GM12878 (cell line): Measurements from ENCODE around the gene IFNE. TPM values are rescaled to one million over a fixed set of nuclear protein-coding genes. Genes with fewer than 3 reads are reported as not detected.

Experiments
- ATAC-seq: fragments of 200-7000 bp; cut with Tn5 transposase; 3 replicates; pipeline ENCODE4 v1.9.1; 2020; ENCODE audit warnings: mild to moderate bottlenecking, moderate library complexity
- BruUV-seq: library from RNA; stranded (reverse); fragments of 400-500 nt; replicated peaks from 2 replicates; lab custom pipeline; 2021; lab: Mats Ljungman, UMichigan
- CTCF ChIA-PET: fragments of 300-600 bp; sonication (Branson Sonifier 250); formaldehyde crosslinking; extraction: SDS; loops from one replicate; lab custom pipeline; 2021; ENCODE audit warnings: inconsistent platforms; lab: Yijun Ruan, JAX
- POLR2A ChIA-PET: fragments of 350-600 bp; formaldehyde crosslinking; extraction: SDS; loops from one replicate; lab custom pipeline; 2021; ENCODE audit warnings: inconsistent platforms; lab: Charles Lee
- RAD21 ChIA-PET: fragments of 300-600 bp; sonication (Branson Sonifier 250); formaldehyde crosslinking; loops from one replicate; lab custom pipeline; 2023; ENCODE audit warnings: antibody characterized with exemption; ENCODE audit not compliant: unreplicated experiment; lab: Charles Lee
- SMC1A ChIA-PET: fragments of 300-600 bp; sonication (Branson Sonifier 250); formaldehyde crosslinking; loops from one replicate; lab custom pipeline; 2023; ENCODE audit not compliant: unreplicated experiment, uncharacterized antibody; lab: Charles Lee
- DNase-seq: peaks from one replicate; pipeline ENCODE4 v3.0.0-alpha.2; 2011; ENCODE audit warnings: low read depth, low spot score
- FAIRE-seq: peaks from 3 replicates; lab custom pipeline; 2011; peaks lifted over from hg19 to GRCh38; lab: Jason Lieb, UNC
- H2AFZ ChIP-seq: 2 replicates; pipeline ENCODE4 v1.6.0; 2011; ENCODE audit warnings: low read depth, low read length, control low read depth; ENCODE audit not compliant: control insufficient read depth
- H3K27ac ChIP-seq: 2 replicates; pipeline ENCODE4 v1.5.1; 2011; ENCODE audit warnings: control low read depth; ENCODE audit not compliant: control insufficient read depth, insufficient read depth
- H3K27me3 ChIP-seq, 2 experiments: replicated peaks in 1 of 2; 2 replicates each; pipeline versions ENCODE4 v1.6.0 to v1.6.1; 2011; ENCODE audit warnings: low read length in 1 of 2; ENCODE audit not compliant: control insufficient read depth in 2 of 2, insufficient read depth in 2 of 2
- H3K36me3 ChIP-seq, 2 experiments: 2 replicates each; pipeline ENCODE4 v1.5.1; 2011; ENCODE audit warnings: low read length in 1 of 2; ENCODE audit not compliant: control insufficient read depth in 2 of 2, insufficient read depth in 2 of 2
- H3K4me1 ChIP-seq: 2 replicates; pipeline ENCODE4 v1.6.1; 2011; ENCODE audit warnings: mild to moderate bottlenecking, low read length, moderate library complexity, mixed read lengths; ENCODE audit not compliant: control insufficient read depth, insufficient read depth
- H3K4me2 ChIP-seq: 2 replicates; pipeline ENCODE4 v1.6.0; 2011; ENCODE audit warnings: control low read depth; ENCODE audit not compliant: control insufficient read depth, insufficient read depth
- H3K4me3 ChIP-seq: fragments of 200-600 bp; sonication (generic); 2 replicates; pipeline ENCODE4 v1.5.1; 2016
- H3K79me2 ChIP-seq: 2 replicates; pipeline ENCODE4 v1.6.0; 2011; ENCODE audit warnings: low read length; ENCODE audit not compliant: control insufficient read depth, insufficient read depth
- H3K9ac ChIP-seq: 2 replicates; pipeline ENCODE4 v1.8.0; 2011; ENCODE audit warnings: low read length, control low read depth, mixed read lengths; ENCODE audit not compliant: control insufficient read depth, insufficient read depth
- H3K9me3 ChIP-seq: replicated peaks from 3 replicates; pipeline ENCODE4 v1.5.1; 2011; ENCODE audit warnings: mild to moderate bottlenecking, low read length; ENCODE audit not compliant: control insufficient read depth, insufficient read depth
- H4K20me1 ChIP-seq: 2 replicates; pipeline ENCODE4 v1.6.0; 2011; ENCODE audit not compliant: control insufficient read depth, insufficient read depth
- ATF3 ChIP-seq: IDR thresholded peaks from 2 replicates; pipeline ENCODE4 v1.6.1; 2011; ENCODE audit warnings: low read depth, mild to moderate bottlenecking, low read length, moderate library complexity, borderline replicate concordance; ENCODE audit errors: extremely low read depth
- BACH1 ChIP-seq: fragments of 450-650 bp; IDR thresholded peaks from 2 replicates; pipeline ENCODE4 v1.6.1; 2017; ENCODE audit warnings: mild to moderate bottlenecking, borderline replicate concordance
- EGR1 ChIP-seq, 2 experiments: IDR thresholded peaks; 1 replicate in 1 of 2; 2 replicates in 1 of 2; pipeline ENCODE4 v1.6.1; 2011 to 2012; ENCODE audit warnings: low read depth in 2 of 2, low read length in 2 of 2, borderline replicate concordance in 1 of 2, mild to moderate bottlenecking in 1 of 2, moderate library complexity in 1 of 2
- GABPA ChIP-seq: IDR thresholded peaks from 2 replicates; pipeline ENCODE4 v1.6.1; 2014; ENCODE audit warnings: antibody characterized with exemption, low read depth, mild to moderate bottlenecking, inconsistent platforms
- POLR2AphosphoS5 ChIP-seq: IDR thresholded peaks from 2 replicates; pipeline ENCODE4 v1.6.1; 2011; ENCODE audit warnings: mild to moderate bottlenecking, low read length, inconsistent platforms
- SMAD5 ChIP-seq: IDR thresholded peaks from 2 replicates; pipeline ENCODE4 v1.6.1; 2016; ENCODE audit warnings: antibody characterized with exemption, low read depth
- SREBF2 ChIP-seq: IDR thresholded peaks from 2 replicates; pipeline ENCODE4 v1.6.1; 2012; ENCODE audit warnings: mild to moderate bottlenecking, low read length
- USF2 ChIP-seq: IDR thresholded peaks from 2 replicates; pipeline ENCODE4 v1.6.1; 2011; ENCODE audit warnings: low read depth, low read length, improper control_type of control experiment, borderline replicate concordance
- WGBS: methylation state at CpG from one replicate; pipeline ENCODE4 v1.1.6; 2016; ENCODE audit warnings: low lambda C conversion rate; ENCODE audit not compliant: insufficient replicate concordance, insufficient coverage; ENCODE audit errors: missing lambda C conversion rate; 5-methylcytosine and 5-hydroxymethylcytosine counted together
- in situ Hi-C: fragments of 300-500 bp; cut with MboI; formaldehyde crosslinking; loops from 9 replicates; pipeline ENCODE4 v1.14.3; 2018; ENCODE audit warnings: mixed read lengths
- intact Hi-C: fragments of 100-400 bp; cut with micrococcal nuclease; formaldehyde crosslinking; loops from one replicate; pipeline ENCODE4 v1.14.2; 2022; ENCODE audit not compliant: unreplicated experiment
- polyA plus RNA-seq, 11 experiments: library from polyadenylated mRNA; depleted of rRNA in 4 of 11; unstranded in 6 of 11; stranded (reverse) in 5 of 11; fragments of >200 nt; fragmentation: Nextera tagmentation in 4 of 11; fragmentation: Illumina TruSeq in 1 of 11; extraction: Ambion mirVana in 4 of 11; extraction: Trizol in 1 of 11; gene quantifications; 1 replicate in 1 of 11; 2 replicates in 10 of 11; pipeline versions ENCODE4 v1.2.1 to v1.2.3, GENCODE V29; 2011 to 2016; ENCODE audit warnings: inconsistent platforms in 2 of 11, missing spikeins in 2 of 11, low read depth in 1 of 11
- total RNA-seq, 4 experiments: library from RNA; depleted of rRNA in 3 of 4; stranded (reverse); fragments of >200 nt in 3 of 4; fragmentation: Illumina TruSeq in 1 of 4; extraction: Trizol in 1 of 4; gene quantifications; 2 replicates each; pipeline versions ENCODE4 v1.2.1 to v1.2.3, GENCODE V29; 2013 to 2021

Gene IFNE
- total and polyA plus RNA-seq, 10 of the 15 experiments (the other 5 are each of a cell fraction or from before 2014, with no cell fraction given) = not detected

GRCh38 chr9:21524099-21524830 lies 42.2 kb upstream of the IFNE start (continued):
- TF ChIP-seq EGR1 (IDR thresholded peaks at IDR 0.05; ENCODE audit: borderline replicate concordance in 1 of 2, low read depth in 2 of 2, low read length in 2 of 2) (no peak), ATF3 (no peak), USF2 (no peak), SREBF2 (no peak), POLR2AphosphoS5 (no peak), GABPA (no peak), SMAD5 (no peak)

DNA sequence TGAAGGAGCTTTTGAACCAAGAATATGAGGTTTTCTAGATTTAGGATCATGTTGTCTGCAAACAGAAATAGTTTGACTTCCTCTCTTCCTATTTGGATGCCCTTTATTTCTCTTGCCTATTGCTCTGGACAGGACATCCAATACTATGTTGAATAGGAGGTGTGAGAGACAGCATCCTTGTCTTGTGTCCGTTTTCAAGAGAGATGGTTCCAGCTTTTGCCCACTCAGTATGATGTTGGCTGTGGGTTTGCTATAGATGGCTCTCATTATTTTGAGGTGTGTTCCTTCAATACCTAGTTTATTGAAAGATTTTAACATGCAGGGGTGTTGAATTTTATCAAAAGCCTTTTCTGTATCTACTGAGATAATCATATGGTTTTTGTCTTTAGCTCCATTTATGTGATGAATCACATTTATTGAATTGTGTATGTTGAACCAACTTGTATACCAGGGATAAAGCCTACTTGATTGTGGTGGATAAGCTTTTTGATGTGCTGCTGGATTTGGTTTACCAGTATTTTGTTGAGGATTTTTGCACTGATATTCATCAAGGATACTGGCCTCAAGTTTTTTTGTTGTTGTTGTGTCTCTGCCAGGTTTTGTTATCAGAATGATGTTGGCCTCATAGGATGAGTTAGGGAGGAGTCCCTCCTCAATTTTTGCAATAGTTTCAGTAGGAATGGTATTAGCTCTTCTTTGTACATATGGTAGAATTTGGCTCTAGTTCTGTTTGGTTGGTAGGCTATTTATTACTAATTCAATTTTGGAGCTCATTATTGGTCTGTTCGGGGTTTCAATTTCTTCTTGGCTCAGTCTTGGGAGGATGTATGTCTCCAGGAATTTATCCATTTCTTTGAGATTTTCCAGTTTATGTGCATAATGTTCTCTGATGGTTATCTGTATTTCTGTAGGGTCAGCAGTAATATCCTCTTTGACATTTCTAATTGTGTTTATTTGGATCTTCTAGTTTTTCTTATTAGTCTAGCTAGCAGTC lies 41.2 kb upstream of the IFNE start:
- Histone ChIP-seq H3K36me3 (no peaks in the 10 kb centered on the region), H3K9ac (no peak overlapping the region), H3K4me3 (no peak overlapping the region), H3K27me3 (no peaks in the 10 kb centered on the region), H3K4me1 (no peaks in the 10 kb centered on the region), H3K4me2 (no peak overlapping the region), H4K20me1 (no peaks in the 10 kb centered on the region), H3K27ac (no peak overlapping the region), H2AFZ (no peak overlapping the region), H3K79me2 (no peaks in the 10 kb centered on the region), H3K9me3 (no peaks in the 10 kb centered on the region)
- DNase-seq (no peak), FAIRE-seq (no peak), ATAC-seq (no peak)
- BruUV-seq = no TSS peak
- TF ChIP-seq BACH1 = no peak
- in situ Hi-C loops (no loop called here), intact Hi-C loops (no loop called here)
- WGBS = 43% methylated on average over 2 of the region's 2 CpGs
- CTCF ChIA-PET = interaction anchor here (0.6 to 1.4 kb wide), 2 partner anchors 16 to 202 kb away, joined by 3 read pairs; no protein-coding TSS in a partner anchor
- POLR2A ChIA-PET = no interaction called here
- SMC1A ChIA-PET = interaction anchor here (0.6 to 0.7 kb wide), 2 partner anchors 212 to 628 kb away, joined by 3 to 4 read pairs; no protein-coding TSS in a partner anchor
- RAD21 ChIA-PET = interaction anchor here (0.6 kb wide), 1 partner anchor 197 kb away, joined by 3 read pairs; no protein-coding TSS in a partner anchor
